ENCODE measurements around the gene PNPLA6.
"Not testable (repeated sequence)": the region's sequence is repeated elsewhere in the genome, so short reads cannot be mapped to it uniquely, and the experiment has no call there.

PNPLA6 gene

GRCh38 chr19:7550987-7551761 is 15.7 kb downstream of the PNPLA6 start:
- FAIRE-seq (no peak), DNase-seq (ENCODE audit: low spot score) (peak; percentile 45)

GRCh38 chr19:7552781-7553180 is 17.3 kb downstream of the PNPLA6 start:
- DNase-seq (ENCODE audit: low spot score) (no peak), FAIRE-seq (no peak)

- FAIRE-seq, result no peak
- DNase-seq (ENCODE audit: low spot score), result no peak
These were observed 19.0 kb downstream of the PNPLA6 start for GRCh38 chr19:7554565-7554964.

- DNase-seq (ENCODE audit: low spot score) (peak; percentile 26), FAIRE-seq (no peak)
These were observed 19.7 kb downstream of the PNPLA6 start for GRCh38 chr19:7554990-7555864.

- DNase-seq (ENCODE audit: low spot score), result no peak
- FAIRE-seq, result no peak
These were observed 21.3 kb downstream of the PNPLA6 start for GRCh38 chr19:7556696-7557315.

- DNase-seq (ENCODE audit: low spot score) (no peak), FAIRE-seq (no peak)
These were observed 23.1 kb downstream of the PNPLA6 start for GRCh38 chr19:7558667-7559066.

GRCh38 chr19:7559102-7559501 is 23.6 kb downstream of the PNPLA6 start:
- DNase-seq (ENCODE audit: low spot score), result no peak
- FAIRE-seq, result no peak

GRCh38 chr19:7560255-7560654 is 24.7 kb downstream of the PNPLA6 start:
- DNase-seq (ENCODE audit: low spot score) (no peak), FAIRE-seq (no peak)

GRCh38 chr19:7561325-7561724 is 25.8 kb downstream of the PNPLA6 start:
- DNase-seq (ENCODE audit: low spot score) (no peak), FAIRE-seq (no peak)

- no peak for DNase-seq (ENCODE audit: low spot score)
- FAIRE-seq, result no peak
These were observed 27.3 kb downstream of the PNPLA6 start for GRCh38 chr19:7562646-7563393.

GRCh38 chr19:7564866-7565265 is 29.3 kb downstream of the PNPLA6 start:
- DNase-seq (ENCODE audit: low spot score) (no peak), FAIRE-seq (no peak)

- FAIRE-seq (no peak), DNase-seq (ENCODE audit: low spot score) (no peak)
These were observed 29.8 kb downstream of the PNPLA6 start for GRCh38 chr19:7565332-7565731.

GRCh38 chr19:7570761-7571160 is 35.2 kb downstream of the PNPLA6 start:
- no peak for DNase-seq (ENCODE audit: low spot score)
- FAIRE-seq, result no peak

- FAIRE-seq, result no peak
These were observed 40.0 kb downstream of the PNPLA6 start for GRCh38 chr19:7575434-7576040.

GRCh38 chr19:7577422-7577821 is 41.9 kb downstream of the PNPLA6 start:
- DNase-seq (ENCODE audit: low spot score); FAIRE-seq: not testable (repeated sequence)

More at GRCh38 chr19:7575434-7576040, 40.0 kb downstream of the PNPLA6 start:
- DNase-seq (ENCODE audit: low spot score), result no peak

GRCh38 chr19:7578127-7578526 is 42.6 kb downstream of the PNPLA6 start:
- no peak for DNase-seq (ENCODE audit: low spot score)

GRCh38 chr19:7579182-7579581 is 43.7 kb downstream of the PNPLA6 start:
- FAIRE-seq (no peak), DNase-seq (ENCODE audit: low spot score) (no peak)

More at GRCh38 chr19:7578127-7578526, 42.6 kb downstream of the PNPLA6 start:
- no peak for FAIRE-seq

- DNase-seq (ENCODE audit: low spot score) (no peak), FAIRE-seq (no peak)
These were observed 46.9 kb downstream of the PNPLA6 start for GRCh38 chr19:7582446-7582845.

GRCh38 chr19:7589822-7590221 is 54.3 kb downstream of the PNPLA6 start:
- DNase-seq (ENCODE audit: low spot score), result no peak
- FAIRE-seq, result no peak

GRCh38 chr19:7590256-7590655 is 54.7 kb downstream of the PNPLA6 start:
- FAIRE-seq, result no peak
- no peak for DNase-seq (ENCODE audit: low spot score)
